Stimulated activated CD4-positive, alpha-beta T cell treated with anti-CD3 and anti-CD28 coated beads, Interleukin-15, amount 100 ng/mL, for 1 hour (primary cell): Measurements from ENCODE around the gene GSTA1.
"Not testable (repeated sequence)": the region's sequence is repeated elsewhere in the genome, so short reads cannot be mapped to it uniquely, and the experiment has no call there.

Experiments
- DNase-seq, 2 donors: peaks; one replicate each; pipeline ENCODE4 v3.0.0-alpha.2; 2020; ENCODE audit warnings: low read depth in 1 of 2, low spot score in 1 of 2

GSTA1 gene

DNA sequence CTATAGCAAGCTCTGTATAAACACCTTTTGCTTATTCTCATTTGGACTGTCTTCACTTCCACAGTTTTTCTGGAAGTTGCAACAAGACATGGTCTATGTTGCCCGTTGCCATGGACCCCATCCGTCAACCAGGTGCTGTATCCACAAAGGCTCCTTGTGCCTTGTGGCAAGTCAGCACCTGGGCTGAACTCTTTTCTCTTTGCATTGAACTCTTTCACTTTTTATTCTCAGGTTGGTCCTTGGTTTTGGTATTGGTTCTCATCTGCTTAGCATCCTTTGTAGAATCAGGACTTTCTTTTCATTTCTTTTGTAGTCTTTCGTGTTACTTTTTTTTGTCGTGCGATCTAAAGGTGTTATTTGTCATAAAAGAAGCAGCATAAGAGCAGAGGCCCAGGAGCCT is 5.0 kb upstream of the GSTA1 start:
- no peak for DNase-seq

DNA sequence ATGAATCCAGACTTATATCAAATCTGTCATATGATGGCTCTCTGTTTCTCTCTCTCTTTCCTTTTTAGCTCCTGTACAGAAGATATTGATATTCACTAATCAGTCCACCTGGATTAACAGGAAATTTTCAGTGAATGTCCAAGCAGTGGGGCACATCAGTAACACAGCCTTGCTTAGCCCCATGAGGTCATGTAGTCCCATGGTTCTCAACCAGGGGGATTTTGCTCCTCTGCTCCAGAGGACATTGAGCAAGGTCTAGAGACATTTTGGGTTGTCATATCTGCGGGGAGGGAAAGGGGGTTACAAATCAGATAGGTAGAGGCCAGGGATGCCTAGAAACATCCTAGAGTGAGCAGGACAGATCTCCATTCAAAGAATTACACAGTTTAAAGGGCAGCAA is 810 bp downstream of the GSTA1 start:
- DNase-seq: no peak

DNA sequence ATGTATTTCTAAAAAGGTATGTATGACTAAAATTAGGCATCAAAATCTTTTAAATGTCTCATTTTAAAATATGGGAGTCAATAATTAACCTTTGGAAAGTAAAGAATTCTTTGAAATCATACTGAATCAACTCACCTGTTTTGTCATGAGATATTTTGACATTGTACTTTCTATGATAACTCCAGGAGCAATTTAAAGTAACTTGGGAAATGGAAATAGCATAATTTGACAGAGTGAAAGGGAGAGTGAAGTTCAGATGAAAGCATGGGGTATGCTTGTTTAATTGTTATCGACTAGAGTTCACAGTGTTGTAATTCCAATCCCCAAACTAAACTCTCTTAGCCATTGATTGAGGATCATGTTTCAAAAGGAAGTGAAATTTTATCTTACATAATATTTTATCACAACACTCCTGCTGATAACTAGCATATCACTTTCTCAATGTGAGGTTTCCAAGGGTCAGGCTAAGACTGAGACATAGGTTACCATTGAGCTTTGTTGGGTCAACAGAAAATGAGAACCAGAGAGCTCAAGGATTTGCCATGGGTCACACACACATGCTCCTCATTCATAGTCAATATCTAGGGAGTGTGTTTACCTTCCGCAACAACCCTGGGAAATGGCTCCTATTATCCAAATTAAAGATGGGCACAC is 2.3 kb downstream of the GSTA1 start:
- no peak for DNase-seq

DNA sequence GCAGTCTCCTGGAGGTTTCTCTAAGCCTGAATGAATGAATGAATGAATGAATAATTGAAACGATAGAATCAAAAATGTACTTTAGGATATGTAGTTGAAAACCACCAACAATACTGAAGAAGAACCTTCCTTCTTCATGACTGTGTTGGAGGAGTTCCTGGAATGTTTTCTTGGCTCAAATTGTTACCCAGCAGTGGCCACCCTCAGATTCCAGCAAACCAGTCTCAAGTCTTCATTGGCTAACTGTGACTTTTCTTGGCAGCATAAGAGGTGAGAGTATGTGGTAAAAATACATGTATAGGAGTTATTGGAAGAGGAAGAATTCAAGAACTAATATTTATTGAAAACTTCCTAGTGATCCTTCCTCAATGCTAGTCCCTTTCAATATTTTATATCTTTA is 4.3 kb downstream of the GSTA1 start:
- not testable (repeated sequence) for DNase-seq

DNA sequence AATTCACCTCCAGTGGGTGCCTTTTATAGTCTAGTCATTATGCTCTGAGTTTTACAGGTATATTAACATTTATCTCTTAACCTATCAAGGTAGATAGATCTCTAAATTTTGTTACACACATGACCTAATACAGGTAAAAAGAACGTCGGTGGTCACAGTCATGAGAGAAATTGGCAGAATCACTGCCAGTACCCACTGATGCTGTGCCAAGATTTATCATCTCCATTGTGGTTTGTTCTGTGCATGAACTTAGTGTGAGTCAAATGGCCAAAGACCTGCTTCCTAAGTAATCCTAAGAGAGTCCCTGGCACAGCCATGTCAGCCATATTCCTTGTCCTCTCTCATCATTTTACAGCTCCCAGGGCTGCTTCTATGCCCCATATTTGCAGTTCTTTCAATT is 9.2 kb downstream of the GSTA1 start:
- DNase-seq: not testable (repeated sequence)

DNA sequence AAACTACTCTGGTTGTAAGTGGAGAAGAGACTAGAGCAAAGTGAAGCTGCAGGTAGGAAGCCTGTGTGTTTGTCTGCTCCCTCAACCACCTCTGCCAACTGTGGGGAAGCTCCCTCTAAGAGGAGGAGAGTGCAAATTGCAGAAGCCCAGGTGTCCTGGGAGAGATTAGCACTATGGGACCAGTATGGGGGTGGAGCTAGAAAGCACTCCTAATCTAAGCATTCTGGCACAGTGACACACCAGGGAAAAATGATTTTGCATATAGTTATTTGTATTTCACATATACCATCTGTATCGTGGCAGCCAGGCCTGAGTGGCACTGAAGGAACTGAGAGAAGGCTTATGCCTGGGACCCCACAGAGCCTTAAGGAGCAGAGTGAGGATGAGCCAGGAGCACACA is 12.8 kb downstream of the GSTA1 start:
- DNase-seq: no peak

DNA sequence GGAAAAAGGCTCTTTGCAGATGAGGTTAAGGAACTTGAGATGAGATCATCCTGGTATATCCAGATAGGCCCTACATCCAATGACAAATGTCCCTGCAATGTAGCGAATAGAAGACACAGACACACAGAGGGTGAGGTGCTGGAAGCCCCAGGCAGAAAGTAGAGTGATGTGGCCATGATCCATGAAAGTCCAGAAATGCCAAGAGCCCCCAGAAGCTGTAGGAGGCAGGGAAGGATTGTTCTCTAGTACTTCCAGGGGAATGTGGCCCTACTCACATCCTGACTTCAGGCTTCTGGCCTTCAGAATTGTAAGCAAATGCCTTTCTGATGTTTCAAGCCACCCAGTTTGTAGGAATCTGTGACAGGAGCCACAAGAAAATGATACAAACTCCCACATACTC is 14.0 kb downstream of the GSTA1 start:
- DNase-seq: not testable (repeated sequence)

DNA sequence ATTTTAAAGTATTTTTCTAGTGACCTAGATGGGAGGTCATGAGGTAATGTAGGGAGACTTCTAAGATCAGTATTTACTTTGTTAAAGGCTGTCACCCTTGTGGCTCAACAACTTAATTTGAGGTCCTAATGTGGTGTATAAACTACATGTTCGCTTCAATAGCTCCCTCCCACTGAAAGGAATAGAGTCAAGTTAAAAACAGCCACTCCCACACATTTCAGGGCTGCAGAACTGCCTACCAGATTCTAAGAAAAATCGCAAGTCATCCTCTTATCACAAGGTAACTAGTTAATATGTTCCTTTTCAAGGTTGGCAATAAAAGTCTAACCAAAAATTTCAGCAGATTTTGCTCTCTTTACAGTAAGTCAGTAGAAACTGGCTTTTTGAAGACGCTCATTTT is 15.1 kb downstream of the GSTA1 start:
- DNase-seq: no peak

DNA sequence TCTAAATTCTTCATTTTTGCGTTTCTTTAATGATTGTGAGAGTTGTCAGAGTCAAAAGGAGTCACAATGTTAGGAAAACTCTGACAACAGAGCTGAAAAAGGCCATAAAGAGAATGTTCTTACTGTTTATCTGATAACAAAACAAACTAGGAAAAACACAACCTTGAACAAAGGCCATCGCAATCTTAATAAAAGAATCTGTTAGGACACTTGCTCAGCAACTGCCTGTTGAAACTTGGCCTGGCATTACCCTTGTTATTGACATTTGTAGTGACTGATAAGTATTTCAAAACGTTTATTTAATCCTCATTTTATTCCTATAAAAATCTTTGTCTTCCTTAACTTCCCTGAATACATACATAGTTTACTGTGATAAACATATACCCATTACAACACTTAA is 15.7 kb downstream of the GSTA1 start:
- DNase-seq: no peak

DNA sequence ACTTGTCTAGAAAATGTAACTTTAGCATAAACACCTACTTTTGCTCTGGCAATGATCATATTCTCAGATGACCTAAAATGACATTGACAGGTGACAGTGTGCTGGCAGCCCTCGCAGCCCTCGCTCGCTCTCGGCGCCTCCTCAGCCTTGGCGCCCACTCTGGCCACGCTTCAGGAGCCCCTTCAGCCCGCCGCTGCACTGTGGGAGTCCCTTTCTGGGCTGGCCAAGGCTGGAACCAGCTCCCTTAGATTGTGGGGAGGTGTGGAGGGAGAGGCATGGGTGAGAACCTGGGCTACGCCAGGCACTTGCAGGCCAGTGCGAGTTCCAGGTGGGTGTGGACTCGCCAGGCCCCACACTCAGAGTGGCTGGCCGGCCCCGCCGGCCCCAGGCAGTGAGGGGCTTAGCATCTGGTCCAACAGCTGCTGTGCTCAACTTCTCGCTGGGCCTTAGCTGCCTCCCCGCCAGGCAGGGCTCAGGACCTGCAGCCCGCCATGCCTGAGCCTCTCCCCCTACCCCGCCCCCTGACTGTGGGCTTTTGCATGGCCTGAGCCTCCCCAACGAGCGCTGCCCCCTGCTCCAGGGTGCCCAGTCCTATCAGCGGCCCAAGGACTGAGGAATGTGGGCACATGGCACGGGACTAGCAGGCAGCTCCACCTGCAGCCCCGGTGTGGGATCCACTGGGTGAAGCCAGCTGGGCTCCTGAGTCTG is 17.2 kb downstream of the GSTA1 start:
- DNase-seq: no peak

DNA sequence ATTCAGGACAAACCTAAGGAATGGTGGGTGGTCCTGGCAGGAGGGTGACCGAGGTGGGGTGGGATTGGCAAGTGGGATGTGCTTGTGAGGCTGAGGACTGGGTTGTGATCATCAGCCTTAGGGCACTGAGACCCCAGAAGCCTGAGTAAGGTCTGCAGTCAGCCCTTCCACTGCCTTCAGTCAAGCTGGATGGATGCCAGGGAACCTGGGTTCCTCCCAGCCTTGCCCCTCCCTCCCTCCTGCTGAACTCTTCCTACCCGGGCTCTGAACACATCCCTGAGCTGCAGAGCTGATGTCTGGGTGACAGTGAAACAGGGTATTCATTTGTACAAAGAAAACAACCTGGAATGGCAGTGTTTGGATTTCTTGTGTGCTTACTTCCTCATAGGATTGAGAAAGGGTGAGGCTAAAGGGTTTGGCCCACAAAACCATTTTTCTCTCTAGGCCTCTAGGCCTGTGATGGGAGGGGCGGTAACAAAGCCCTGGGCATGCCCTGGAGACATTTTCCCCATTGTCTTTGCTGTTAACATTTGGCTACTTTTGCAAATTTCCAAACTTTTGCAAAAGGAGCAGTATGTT is 20.8 kb downstream of the GSTA1 start:
- DNase-seq: not testable (repeated sequence)

DNA sequence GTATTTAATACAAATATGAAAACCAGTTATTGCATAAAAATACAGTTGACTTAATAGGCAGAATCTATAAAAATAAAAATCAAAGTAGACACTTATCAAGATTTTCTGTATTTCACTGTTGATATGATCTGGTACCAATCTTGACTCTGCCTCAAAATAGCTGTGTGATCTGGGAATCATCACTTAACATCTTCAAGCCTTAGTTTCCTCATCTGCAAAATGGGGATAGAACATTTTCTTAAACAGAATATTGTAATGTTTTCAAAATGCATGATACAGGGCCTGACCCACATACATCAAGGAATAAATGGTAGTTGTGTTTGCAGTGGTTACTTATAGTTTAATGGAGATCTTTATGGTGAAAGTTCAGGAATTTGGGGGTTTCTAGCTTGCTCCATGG is 21.4 kb downstream of the GSTA1 start:
- DNase-seq: not testable (repeated sequence)

DNA sequence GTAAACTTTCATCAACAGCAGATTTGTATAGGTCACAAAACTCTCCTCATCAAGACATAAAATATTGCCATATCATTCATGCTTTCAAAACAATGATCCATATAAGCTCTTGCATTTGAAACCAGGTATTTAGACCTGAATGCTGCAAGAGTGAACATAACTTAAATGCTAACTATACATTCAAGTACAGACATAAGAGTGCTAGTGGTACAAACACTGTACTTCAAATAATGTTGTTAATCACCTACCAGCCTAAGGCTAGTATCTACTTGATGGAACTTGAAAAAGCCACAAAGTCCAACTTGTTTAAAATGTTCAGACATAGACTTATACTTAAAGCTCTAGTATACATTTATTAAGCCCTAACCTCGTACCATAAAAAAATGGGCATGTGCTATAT is 24.4 kb downstream of the GSTA1 start:
- DNase-seq: no peak

DNA sequence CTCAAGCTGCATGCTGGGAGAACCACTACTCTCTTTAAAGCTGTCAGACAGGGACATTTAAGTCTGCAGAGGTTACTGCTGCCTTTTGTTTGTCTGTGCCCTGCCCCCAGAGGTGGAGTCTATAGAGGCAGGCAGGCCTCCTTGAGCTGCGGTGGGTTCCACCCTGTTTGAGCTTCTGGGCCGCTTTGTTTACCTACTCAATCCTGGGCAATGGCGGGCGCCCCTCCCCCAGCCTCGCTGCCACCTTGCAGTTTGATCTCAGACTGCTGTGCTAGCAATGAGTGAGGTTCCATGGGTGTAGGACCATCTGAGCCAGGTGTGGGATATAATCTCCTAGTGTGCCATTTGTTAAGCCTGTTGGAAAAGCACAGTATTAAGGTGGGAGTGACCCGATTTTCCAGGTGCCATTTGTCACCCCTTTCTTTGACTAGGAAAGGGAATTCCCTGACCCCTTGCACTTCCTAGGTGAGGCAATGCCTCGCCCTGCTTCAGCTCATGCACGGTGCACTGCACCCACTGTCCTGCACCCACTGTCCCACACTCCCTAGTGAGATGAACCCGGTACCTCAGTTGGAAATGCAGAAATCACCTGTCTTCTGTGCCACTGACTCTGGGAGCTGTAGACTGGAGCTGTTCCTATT is 26.8 kb downstream of the GSTA1 start:
- not testable (repeated sequence) for DNase-seq

DNA sequence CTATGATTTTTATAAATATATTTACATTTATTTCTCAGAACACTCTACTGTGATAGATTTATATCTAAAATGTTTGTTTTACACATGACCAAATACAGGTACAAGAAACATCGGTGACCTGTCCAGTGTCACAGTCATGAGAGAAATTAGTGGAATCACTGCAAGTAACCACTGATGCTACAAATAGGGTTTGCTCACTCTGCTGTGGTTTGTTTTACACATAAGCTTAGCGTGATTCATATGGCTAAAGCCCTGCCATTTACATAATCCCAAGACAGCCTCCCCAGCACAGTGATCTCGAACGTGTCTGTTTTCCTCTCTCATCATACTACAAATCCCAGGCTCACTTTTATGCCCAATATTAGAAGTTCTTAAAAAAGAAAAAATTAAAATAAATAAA is 34.2 kb downstream of the GSTA1 start:
- not testable (repeated sequence) for DNase-seq

DNA sequence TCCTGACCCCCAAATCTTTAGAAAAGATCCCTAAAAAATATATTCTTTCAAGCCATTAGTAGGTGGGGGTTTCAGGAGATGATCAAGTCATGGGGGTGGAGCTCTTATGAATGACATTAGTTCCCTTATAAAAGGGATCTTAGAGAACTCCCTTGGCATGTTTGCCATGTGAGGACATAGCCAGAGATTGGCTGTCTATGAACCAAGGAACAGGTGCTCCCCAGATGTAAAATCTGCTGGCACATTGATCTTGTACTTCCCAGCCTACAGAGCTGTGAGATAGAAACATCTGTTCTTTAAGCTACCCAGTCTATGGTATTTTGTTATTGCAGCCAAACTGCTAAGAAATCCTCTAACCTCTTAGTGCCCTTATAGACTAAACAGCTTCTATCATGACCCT is 36.0 kb downstream of the GSTA1 start:
- not testable (repeated sequence) for DNase-seq

DNA sequence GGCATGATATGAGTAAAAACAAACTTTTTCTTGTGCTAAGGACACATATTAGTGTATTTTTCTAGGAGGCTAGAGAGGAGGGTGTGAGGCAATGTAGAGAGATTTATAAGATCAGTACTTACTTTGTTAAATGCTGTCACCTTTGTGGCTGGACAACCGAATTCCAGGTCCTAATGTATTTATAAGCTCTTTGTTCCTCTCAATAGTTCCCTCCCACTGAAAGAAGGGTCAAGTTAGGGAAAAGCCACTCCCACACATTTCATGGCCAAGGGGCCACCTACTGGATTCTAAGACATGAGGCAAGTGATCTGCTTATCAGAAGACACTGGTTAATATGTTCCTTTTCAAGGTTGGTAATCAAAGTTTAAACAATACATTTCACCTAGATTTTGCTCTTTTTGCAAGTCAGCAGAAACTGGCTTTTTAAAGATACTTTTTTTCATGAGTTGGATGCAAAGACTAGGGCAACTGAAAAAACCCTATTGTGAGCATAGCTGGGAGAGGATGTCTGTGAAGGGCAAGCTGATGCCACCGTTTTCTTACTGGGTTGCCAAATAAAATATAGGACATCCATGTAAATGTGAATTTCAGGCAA is 40.2 kb downstream of the GSTA1 start, which contains the start of gene GSTA2:
TSS of gene GSTA2 (minus strand) at position 154 of the 595 bp plus-strand sequence. CDS start 5,528 bp downstream, outside the sequence.
- DNase-seq: not testable (repeated sequence)

DNA sequence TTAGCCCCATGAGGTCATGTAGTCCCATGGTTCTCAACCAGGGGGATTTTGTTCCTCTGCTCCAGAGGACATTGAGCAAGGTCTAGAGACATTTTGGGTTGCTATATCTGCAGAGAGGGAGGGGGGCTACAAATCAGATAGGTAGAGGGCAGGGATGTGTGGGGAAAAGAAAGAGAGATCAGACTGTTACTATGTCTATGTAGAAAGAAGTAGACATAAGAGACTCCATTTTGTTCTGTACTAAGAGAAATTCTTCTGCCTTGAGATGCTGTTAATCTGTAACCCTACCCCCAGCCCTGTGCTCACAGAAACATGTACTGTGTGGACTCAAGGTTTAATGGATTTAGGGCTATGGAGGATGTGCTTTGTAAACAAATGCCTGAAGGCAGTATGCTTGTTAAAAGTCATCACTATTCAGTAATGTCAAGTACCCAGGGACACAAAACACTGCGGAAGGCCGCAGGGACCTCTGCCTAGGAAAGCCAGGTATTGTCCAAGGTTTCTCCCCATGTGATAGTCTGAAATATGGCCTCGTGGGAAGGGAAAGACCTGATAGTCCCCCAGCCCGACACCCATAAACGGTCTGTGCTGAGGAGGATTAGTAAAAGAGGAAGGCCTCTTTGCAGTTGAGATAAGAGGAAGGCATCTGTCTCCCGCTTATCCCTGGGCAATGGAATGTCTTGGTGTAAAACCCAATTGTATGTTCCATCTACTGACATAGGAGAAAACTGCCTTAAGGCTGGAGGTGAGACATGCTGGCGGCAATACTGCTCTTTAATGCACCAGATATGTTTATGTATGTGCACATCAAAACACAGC is 41.7 kb downstream of the GSTA1 start:
- not testable (repeated sequence) for DNase-seq

DNA sequence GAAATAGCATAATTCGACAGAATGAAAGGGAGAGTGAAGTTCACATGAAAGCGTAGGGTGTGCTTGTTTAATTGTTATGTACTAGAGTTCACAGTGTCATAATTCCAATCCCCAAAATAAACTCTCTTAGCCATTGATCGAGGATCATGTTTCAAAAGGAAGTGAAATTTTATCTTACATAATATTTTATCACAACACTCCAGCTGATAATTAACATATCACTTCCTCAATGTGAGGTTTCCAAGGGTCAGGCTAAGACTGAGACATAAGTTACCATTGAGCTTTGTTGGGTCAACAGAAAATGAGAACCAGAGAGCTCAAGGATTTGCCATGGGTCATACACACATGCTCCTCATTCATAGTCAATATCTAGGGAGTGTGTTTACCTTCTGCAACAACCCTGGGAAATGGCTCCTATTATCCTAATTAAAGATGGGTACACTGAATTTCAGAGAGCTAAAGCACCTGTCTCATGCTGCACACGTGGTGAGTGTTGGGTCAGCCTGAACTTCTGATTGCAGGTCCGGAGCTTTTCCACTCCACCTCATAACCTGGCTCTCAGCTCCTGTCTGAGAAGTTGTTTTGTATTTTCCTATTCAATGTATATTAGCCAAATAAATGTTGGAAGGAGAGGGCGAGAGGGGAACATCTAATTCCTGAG is 43.4 kb downstream of the GSTA1 start:
- no peak for DNase-seq

DNA sequence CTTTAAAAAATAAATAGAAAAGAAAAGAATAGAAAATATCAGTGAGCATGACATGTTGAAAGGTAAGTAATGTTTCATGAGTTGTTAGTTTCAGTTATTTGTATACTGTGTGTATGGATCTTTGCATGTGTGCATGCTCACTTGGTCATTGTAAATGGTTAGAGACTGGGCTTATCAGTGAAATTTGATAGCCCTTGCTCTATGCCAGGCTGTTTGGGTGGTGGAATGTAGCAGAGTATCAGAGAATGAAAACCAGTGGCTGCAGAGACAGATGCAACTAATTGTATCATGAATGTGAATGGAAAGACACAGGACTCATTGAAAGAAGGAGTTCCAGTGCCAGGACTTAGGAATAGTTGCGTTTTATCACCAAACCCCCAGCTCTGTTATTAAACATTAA is 44.5 kb downstream of the GSTA1 start:
- no peak for DNase-seq
